Neural progenitor cell (in vitro differentiated cells): ENCODE data around the gene TMEM217. TPM values are rescaled to one million over a fixed set of nuclear protein-coding genes. Genes with fewer than 3 reads are reported as not detected.

Experiments used
- DNase-seq: peaks from one replicate; pipeline ENCODE4 v3.0.0-alpha.2; 2016; ENCODE audit warnings: low spot score
- H2AFZ ChIP-seq: fragments of 200-600 bp; sonication (generic); replicated peaks from 2 replicates; pipeline ENCODE4 v1.6.1; 2016; ENCODE audit warnings: antibody characterized with exemption
- H3F3A ChIP-seq: fragments of 200-600 bp; sonication (generic); 2 replicates; pipeline ENCODE4 v1.6.1; 2016; ENCODE audit warnings: antibody characterized with exemption, low read depth
- H3K27ac ChIP-seq: fragments of 200-600 bp; sonication (generic); 2 replicates; pipeline ENCODE4 v1.5.1; 2016; ENCODE audit warnings: mild to moderate bottlenecking
- H3K27me3 ChIP-seq: fragments of 200-600 bp; sonication (generic); 2 replicates; pipeline ENCODE4 v1.6.1; 2016; ENCODE audit warnings: mild to moderate bottlenecking, moderate library complexity
- H3K36me3 ChIP-seq: fragments of 200-600 bp; sonication (generic); 2 replicates; pipeline ENCODE4 v1.5.1; 2016
- H3K4me1 ChIP-seq: fragments of 200-600 bp; sonication (generic); 2 replicates; pipeline ENCODE4 v1.6.1; 2016; ENCODE audit warnings: mixed run types
- H3K4me2 ChIP-seq: fragments of 200-600 bp; sonication (generic); 2 replicates; pipeline ENCODE4 v1.6.1; 2016
- H3K4me3 ChIP-seq: fragments of 200-600 bp; sonication (generic); 2 replicates; pipeline ENCODE4 v1.5.1; 2016
- H3K79me2 ChIP-seq: fragments of 200-600 bp; sonication (generic); 2 replicates; pipeline ENCODE4 v1.6.1; 2016; ENCODE audit warnings: low read depth
- H3K9ac ChIP-seq: fragments of 200-600 bp; sonication (generic); 2 replicates; pipeline ENCODE4 v1.6.1; 2016
- H3K9me3 ChIP-seq: fragments of 200-600 bp; sonication (generic); 2 replicates; pipeline ENCODE4 v1.5.1; 2016; ENCODE audit warnings: low read depth
- H4K20me1 ChIP-seq: fragments of 200-600 bp; sonication (generic); 2 replicates; pipeline ENCODE4 v1.6.1; 2016; ENCODE audit warnings: low read depth
- H3K27ac Mint-ChIP-seq: 3 replicates; pipeline ENCODE4 v1.8.0; 2021; ENCODE audit warnings: mixed read lengths
- H3K27me3 Mint-ChIP-seq: 2 replicates; pipeline ENCODE4 v1.8.0; 2022; ENCODE audit warnings: low read depth, mild to moderate bottlenecking, inconsistent platforms, moderate library complexity, mixed read lengths; ENCODE audit not compliant: insufficient read depth
- H3K36me3 Mint-ChIP-seq: 3 replicates; pipeline ENCODE4 v1.8.0; 2021; ENCODE audit warnings: mixed read lengths
- H3K4me1 Mint-ChIP-seq: 3 replicates; pipeline ENCODE4 v1.8.0; 2021; ENCODE audit warnings: mixed read lengths
- H3K4me3 Mint-ChIP-seq: 3 replicates; pipeline ENCODE4 v1.8.0; 2021; ENCODE audit warnings: mild to moderate bottlenecking, moderate library complexity, mixed read lengths
- H3K9me3 Mint-ChIP-seq: 3 replicates; pipeline ENCODE4 v1.8.0; 2020; ENCODE audit warnings: mixed read lengths
- EZH2 ChIP-seq: fragments of 200-600 bp; sonication (generic); IDR thresholded peaks from 2 replicates; pipeline ENCODE4 v1.6.1; 2017; ENCODE audit warnings: antibody characterized with exemption, mild to moderate bottlenecking, moderate library complexity
- EZH2phosphoT487 ChIP-seq: fragments of 200-600 bp; sonication (generic); IDR thresholded peaks from 2 replicates; pipeline ENCODE4 v1.6.1; 2017; ENCODE audit warnings: antibody characterized with exemption
- total RNA-seq: library from RNA; depleted of rRNA; stranded (reverse); fragments of >200 nt; gene quantifications from 2 replicates; pipeline ENCODE4 v1.2.3, GENCODE V29; 2015; ENCODE audit warnings: low replicate concordance
- TF ChIP-seq, protein P1 (sequence below): fragments of 200-600 bp; sonication (generic); IDR thresholded peaks from 2 replicates; pipeline ENCODE4 v1.5.1; 2017; ENCODE audit warnings: antibody characterized with exemption, mild to moderate bottlenecking

TMEM217 gene
- total RNA-seq, 1 donor from 2014 or later, result not detected

DNA sequence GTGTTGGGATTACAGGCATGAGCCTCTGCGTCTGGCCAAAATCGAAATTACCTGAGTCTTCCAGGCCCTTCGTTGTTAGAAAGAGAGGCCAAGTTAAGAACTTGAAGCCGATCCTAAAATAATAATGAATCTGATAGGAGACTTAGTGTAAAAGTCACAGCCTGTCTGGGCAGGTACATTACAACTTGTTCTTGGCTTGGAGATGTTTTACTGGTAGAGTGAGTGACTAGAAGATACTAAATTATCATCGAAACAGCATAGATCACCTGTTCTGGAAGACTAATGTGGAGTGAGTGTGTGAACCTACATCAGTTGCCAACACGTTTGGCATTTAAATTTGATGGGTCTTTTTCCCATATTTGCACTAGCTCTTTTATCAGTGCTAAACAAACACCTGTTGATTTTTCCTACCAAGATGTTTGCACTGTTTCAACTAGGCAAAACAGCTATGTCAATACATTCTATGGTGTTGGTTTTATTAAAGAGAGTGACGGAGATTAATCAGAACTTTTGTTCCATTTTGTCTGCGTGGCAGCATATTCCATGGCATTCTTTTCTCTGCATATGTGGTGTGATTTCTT lies 4.6 kb upstream of the TMEM217 start:
- Histone ChIP-seq H3K9ac (no peak overlapping the region), H3K27ac (no peak overlapping the region), H3K79me2 (peaks cover 79% of the 10 kb centered on the region), H2AFZ (no peak overlapping the region), H3K4me3 (no peak overlapping the region), H3F3A (peaks cover 10% of the 10 kb centered on the region), H3K4me1 (no peaks in the 10 kb centered on the region), H3K9me3 (no peaks in the 10 kb centered on the region), H3K36me3 (no peaks in the 10 kb centered on the region), H4K20me1 (peaks cover 23% of the 10 kb centered on the region), H3K27me3 (no peaks in the 10 kb centered on the region), H3K4me2 (no peak overlapping the region)
- no peak overlapping the region for H3K27ac Mint-ChIP-seq
- no peaks in the 10 kb centered on the region for H3K9me3 Mint-ChIP-seq
- peaks cover 11% of the 10 kb centered on the region for H3K4me1 Mint-ChIP-seq
- H3K27me3 Mint-ChIP-seq, result peaks cover 8% of the 10 kb centered on the region
- H3K4me3 Mint-ChIP-seq, result no peak overlapping the region
- DNase-seq, result no peak
- H3K36me3 Mint-ChIP-seq, result no peaks in the 10 kb centered on the region
- TF ChIP-seq EZH2 (no peak), EZH2phosphoT487 (no peak)
- TF ChIP-seq, protein P1, sequence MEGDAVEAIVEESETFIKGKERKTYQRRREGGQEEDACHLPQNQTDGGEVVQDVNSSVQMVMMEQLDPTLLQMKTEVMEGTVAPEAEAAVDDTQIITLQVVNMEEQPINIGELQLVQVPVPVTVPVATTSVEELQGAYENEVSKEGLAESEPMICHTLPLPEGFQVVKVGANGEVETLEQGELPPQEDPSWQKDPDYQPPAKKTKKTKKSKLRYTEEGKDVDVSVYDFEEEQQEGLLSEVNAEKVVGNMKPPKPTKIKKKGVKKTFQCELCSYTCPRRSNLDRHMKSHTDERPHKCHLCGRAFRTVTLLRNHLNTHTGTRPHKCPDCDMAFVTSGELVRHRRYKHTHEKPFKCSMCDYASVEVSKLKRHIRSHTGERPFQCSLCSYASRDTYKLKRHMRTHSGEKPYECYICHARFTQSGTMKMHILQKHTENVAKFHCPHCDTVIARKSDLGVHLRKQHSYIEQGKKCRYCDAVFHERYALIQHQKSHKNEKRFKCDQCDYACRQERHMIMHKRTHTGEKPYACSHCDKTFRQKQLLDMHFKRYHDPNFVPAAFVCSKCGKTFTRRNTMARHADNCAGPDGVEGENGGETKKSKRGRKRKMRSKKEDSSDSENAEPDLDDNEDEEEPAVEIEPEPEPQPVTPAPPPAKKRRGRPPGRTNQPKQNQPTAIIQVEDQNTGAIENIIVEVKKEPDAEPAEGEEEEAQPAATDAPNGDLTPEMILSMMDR, result no peak

DNA sequence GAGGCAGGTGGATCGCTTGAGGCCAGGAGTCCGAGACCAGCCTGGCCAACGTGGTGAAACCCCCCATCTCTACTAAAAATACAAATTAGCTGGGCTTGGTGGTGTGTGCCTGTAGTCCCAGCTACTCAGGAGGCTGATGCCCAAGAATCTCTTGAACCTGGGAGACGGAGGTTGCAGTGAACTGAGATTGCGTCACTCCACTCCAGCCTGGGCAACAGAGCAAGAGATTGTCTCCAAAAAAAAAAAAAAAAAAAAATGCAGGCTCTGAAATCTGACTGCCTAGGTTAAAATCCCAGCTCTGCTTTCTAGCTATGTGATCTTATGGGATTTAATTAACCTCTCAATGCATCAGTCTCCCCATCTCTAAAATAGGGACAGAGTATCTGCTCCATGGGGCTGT lies 3.3 kb upstream of the TMEM217 start:
- TF ChIP-seq EZH2phosphoT487 (no peak), EZH2 (no peak)
- TF ChIP-seq, protein P1, result no peak
- Histone ChIP-seq H2AFZ (no peak overlapping the region), H3K27ac (no peak overlapping the region), H3K9ac (no peak overlapping the region), H3K9me3 (no peaks in the 10 kb centered on the region), H3K79me2 (peaks cover 75% of the 10 kb centered on the region), H3K4me1 (no peaks in the 10 kb centered on the region), H3K4me2 (no peak overlapping the region), H4K20me1 (peaks cover 23% of the 10 kb centered on the region), H3F3A (peaks cover 10% of the 10 kb centered on the region), H3K27me3 (peaks cover 4% of the 10 kb centered on the region), H3K4me3 (no peak overlapping the region), H3K36me3 (no peaks in the 10 kb centered on the region)
- Mint-ChIP-seq H3K4me3 (no peak overlapping the region), H3K9me3 (no peaks in the 10 kb centered on the region), H3K4me1 (peaks cover 14% of the 10 kb centered on the region), H3K36me3 (no peaks in the 10 kb centered on the region), H3K27me3 (peaks cover 10% of the 10 kb centered on the region), H3K27ac (no peak overlapping the region)
- DNase-seq, result no peak

- Histone ChIP-seq H3K27ac (no peak overlapping the region), H2AFZ (no peak overlapping the region), H3K9ac (no peak overlapping the region), H3K36me3 (no peaks in the 10 kb centered on the region), H4K20me1 (peaks cover 23% of the 10 kb centered on the region), H3K9me3 (no peaks in the 10 kb centered on the region), H3K4me3 (no peak overlapping the region), H3K79me2 (peaks cover 71% of the 10 kb centered on the region), H3K4me1 (no peaks in the 10 kb centered on the region), H3K27me3 (peaks cover 4% of the 10 kb centered on the region), H3K4me2 (no peak overlapping the region), H3F3A (peaks cover 10% of the 10 kb centered on the region)
- Mint-ChIP-seq H3K4me3 (no peak overlapping the region), H3K27me3 (peaks cover 10% of the 10 kb centered on the region), H3K27ac (no peak overlapping the region), H3K36me3 (no peaks in the 10 kb centered on the region), H3K4me1 (peaks cover 14% of the 10 kb centered on the region), H3K9me3 (no peaks in the 10 kb centered on the region)
- no peak for TF ChIP-seq EZH2phosphoT487
- TF ChIP-seq, protein P1, result no peak
- TF ChIP-seq EZH2, result no peak
- DNase-seq, result no peak
Observed at GRCh38 chr6:37260444-37260843, 2.5 kb upstream of the TMEM217 start.
